Dendritic cell treated with granulocyte-macrophage colony-stimulating factor and Interleukin-4, amounts not matched to agents 40 ng/mL and 50 ng/mL, for 4 days (primary cell): ENCODE data around the gene EPB41.
"Not testable (repeated sequence)": the region's sequence is repeated elsewhere in the genome, so short reads cannot be mapped to it uniquely, and the experiment has no call there.

ENCODE experiments used
- H3K27ac Mint-ChIP-seq: one replicate; pipeline ENCODE4 v1.8.0; 2022; ENCODE audit warnings: mild to moderate bottlenecking, mixed read lengths
- H3K27me3 Mint-ChIP-seq: one replicate; pipeline ENCODE4 v1.8.0; 2022; ENCODE audit warnings: mild to moderate bottlenecking, mixed read lengths
- H3K36me3 Mint-ChIP-seq: one replicate; pipeline ENCODE4 v1.8.0; 2022; ENCODE audit warnings: low read depth, mixed read lengths
- H3K4me1 Mint-ChIP-seq: one replicate; pipeline ENCODE4 v1.8.0; 2022; ENCODE audit warnings: low read depth, mixed read lengths
- H3K4me3 Mint-ChIP-seq: one replicate; pipeline ENCODE4 v1.8.0; 2022; ENCODE audit warnings: mild to moderate bottlenecking, moderate library complexity, mixed read lengths
- H3K9me3 Mint-ChIP-seq: one replicate; pipeline ENCODE4 v1.8.0; 2022; ENCODE audit warnings: mixed read lengths
- intact Hi-C: fragments of 100-400 bp; cut with micrococcal nuclease; formaldehyde crosslinking; loops from one replicate; pipeline ENCODE4 v1.15.0; 2022

Gene EPB41

DNA sequence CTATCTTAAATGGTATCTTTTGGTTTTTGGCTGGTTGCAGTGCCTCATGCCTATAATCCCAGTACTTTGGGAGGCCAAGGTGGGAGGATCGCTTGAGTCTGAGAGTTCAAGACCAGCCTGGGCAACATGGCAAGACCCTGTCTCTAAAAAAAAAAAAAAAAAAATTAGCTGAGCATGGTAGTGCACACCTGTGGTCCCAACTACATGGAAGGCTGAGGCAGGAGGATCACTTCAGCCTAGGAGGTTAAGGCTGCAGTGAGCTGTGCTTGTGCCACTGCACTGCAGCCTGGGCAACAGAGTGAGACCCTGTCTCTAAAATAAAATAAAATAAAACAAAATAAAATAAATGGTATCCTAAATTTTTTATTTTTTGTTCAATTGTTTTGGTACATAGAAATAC, 131.3 kb downstream of the EPB41 start:
- intact Hi-C loops, H3K4me1 Mint-ChIP-seq, H3K4me3 Mint-ChIP-seq, H3K9me3 Mint-ChIP-seq, H3K27me3 Mint-ChIP-seq, H3K27ac Mint-ChIP-seq: not testable (repeated sequence)
- H3K36me3 Mint-ChIP-seq = peaks cover 22% of the 10 kb centered on the region

DNA sequence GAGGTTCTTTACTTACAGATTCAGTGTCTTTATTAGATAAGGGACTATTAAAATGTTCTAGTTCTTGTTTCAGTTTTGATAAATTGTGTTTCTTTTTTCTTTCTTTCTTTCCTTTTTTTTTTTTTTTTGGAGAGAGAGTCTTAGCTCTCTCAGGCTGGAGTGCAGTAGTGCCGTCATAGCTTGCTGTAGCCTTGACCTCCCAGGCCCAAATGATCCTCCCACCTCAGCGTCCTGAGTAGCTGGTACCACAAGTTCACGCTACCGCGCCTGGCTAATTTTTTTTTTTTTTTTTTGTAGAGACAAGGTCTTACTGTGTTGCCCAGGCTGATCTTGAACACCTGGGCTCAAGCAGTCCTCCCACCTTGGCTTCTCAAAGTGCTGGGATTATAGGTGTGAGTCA, 132.8 kb downstream of the EPB41 start:
- Mint-ChIP-seq H3K4me1 (no peaks in the 10 kb centered on the region), H3K27me3 (no peaks in the 10 kb centered on the region), H3K36me3 (peaks cover 20% of the 10 kb centered on the region), H3K9me3 (no peaks in the 10 kb centered on the region), H3K27ac (no peak overlapping the region), H3K4me3 (no peak overlapping the region)
- intact Hi-C loops = no loop called here

DNA sequence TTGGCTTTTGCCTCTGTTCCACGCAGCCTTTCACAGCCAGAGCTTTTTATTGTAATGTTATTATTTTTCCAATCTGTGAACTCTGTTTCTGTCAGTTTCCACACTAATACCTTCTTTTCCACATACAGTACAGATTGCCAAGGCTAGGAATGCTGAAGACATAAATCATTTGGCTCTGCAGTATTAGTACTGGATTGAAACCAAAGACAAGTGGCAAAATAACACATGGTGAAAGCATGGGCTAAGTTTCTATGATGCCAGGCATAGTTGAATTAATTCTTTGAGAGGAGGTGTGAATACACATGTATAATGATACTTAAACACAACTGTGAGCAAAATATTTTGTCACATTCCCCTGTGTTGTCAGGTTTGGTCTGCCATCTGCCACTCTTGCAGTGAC, 135.8 kb downstream of the EPB41 start:
- Mint-ChIP-seq H3K27me3 (no peaks in the 10 kb centered on the region), H3K36me3 (peaks cover 10% of the 10 kb centered on the region), H3K27ac (no peak overlapping the region), H3K4me1 (no peaks in the 10 kb centered on the region), H3K4me3 (no peak overlapping the region), H3K9me3 (no peaks in the 10 kb centered on the region)
- intact Hi-C loops = no loop called here

DNA sequence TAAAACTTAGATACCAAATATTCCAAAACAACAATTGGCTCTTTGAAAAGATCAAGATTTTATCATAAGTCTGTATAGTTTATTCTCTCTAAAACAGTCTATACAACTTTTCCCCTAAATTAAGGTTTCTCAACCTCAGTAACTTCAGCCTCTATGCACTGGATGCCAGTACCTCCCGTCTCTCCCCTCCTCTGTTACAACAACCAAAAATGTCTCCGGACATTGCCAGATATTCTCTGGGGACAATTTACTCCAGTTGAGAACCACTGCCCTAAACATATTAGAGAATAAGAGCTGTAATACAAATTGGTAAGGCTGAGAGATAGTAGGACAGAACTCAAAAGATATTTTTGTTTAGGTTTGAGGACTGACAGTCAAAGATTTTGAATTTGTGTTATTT, 137.7 kb downstream of the EPB41 start:
- H3K4me1 Mint-ChIP-seq = no peaks in the 10 kb centered on the region
- peaks cover 9% of the 10 kb centered on the region for H3K36me3 Mint-ChIP-seq
- no peak overlapping the region for H3K4me3 Mint-ChIP-seq
- intact Hi-C loops = no loop called here
- H3K27ac Mint-ChIP-seq = no peak overlapping the region
- H3K27me3 Mint-ChIP-seq = no peaks in the 10 kb centered on the region
- no peaks in the 10 kb centered on the region for H3K9me3 Mint-ChIP-seq

DNA sequence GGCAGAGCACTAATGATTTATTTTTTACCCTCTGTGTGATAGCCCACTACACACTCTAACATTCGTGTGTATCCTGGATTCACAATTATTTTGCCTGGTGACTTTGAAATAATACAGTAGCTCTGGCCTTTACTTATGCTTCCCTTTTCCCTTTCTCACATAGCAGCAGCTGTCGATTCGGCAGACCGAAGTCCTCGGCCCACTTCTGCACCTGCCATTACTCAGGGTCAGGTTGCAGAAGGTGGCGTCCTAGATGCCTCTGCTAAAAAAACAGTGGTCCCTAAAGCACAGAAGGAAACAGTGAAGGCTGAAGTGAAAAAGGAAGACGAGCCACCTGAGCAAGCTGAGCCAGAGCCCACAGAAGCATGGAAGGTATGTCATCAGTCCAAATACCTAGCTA, 138.6 kb downstream of the EPB41 start:
- Mint-ChIP-seq H3K27ac (no peak overlapping the region), H3K4me1 (no peaks in the 10 kb centered on the region), H3K9me3 (no peaks in the 10 kb centered on the region), H3K36me3 (peaks cover 6% of the 10 kb centered on the region), H3K4me3 (no peak overlapping the region), H3K27me3 (no peaks in the 10 kb centered on the region)
- intact Hi-C loops = no loop called here

DNA sequence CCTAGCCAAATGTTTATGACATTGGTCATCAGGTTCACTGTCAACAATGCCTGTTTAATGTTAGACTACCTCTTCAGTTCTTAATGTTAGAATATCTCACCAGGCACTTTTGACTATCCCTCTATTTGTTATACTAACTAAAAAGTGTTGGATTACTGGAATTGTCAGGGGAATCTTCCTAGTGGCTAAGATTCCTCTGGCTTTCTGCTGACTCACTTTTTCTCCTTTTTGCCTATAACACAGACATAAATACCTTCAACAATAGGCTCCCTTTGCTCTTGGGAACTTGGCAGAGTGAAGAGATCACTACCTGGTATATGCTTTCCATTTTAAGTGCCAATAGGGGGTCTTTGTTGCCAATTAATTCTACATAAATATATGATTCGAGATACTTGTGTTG, 140.8 kb downstream of the EPB41 start:
- intact Hi-C loops = no loop called here
- H3K9me3 Mint-ChIP-seq = no peaks in the 10 kb centered on the region
- H3K27ac Mint-ChIP-seq = no peak overlapping the region
- H3K36me3 Mint-ChIP-seq = peaks cover 6% of the 10 kb centered on the region
- H3K4me3 Mint-ChIP-seq = no peak overlapping the region
- H3K27me3 Mint-ChIP-seq = no peaks in the 10 kb centered on the region
- H3K4me1 Mint-ChIP-seq = no peaks in the 10 kb centered on the region

DNA sequence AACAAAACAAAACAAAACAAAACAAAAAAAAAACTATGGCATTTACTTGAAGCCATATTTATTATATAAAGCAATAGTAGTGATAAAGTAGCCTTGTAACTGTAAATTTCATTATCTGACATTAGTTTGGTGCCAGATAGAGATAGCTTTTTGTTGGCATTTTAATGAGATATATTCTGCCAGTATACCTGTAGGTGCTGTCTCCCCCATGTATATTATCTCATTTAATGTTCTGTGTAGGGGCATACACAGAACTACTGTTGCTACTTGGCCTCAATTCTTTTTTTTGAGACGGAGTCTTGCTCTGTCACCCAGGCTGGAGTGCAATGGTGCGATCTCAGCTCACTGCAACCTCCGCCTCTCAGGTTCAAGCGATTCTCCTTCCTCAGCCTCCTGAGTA, 141.9 kb downstream of the EPB41 start:
- no peaks in the 10 kb centered on the region for H3K4me1 Mint-ChIP-seq
- H3K27ac Mint-ChIP-seq = no peak overlapping the region
- intact Hi-C loops = no loop called here
- no peaks in the 10 kb centered on the region for H3K27me3 Mint-ChIP-seq
- no peaks in the 10 kb centered on the region for H3K9me3 Mint-ChIP-seq
- no peak overlapping the region for H3K4me3 Mint-ChIP-seq
- peaks cover 6% of the 10 kb centered on the region for H3K36me3 Mint-ChIP-seq

DNA sequence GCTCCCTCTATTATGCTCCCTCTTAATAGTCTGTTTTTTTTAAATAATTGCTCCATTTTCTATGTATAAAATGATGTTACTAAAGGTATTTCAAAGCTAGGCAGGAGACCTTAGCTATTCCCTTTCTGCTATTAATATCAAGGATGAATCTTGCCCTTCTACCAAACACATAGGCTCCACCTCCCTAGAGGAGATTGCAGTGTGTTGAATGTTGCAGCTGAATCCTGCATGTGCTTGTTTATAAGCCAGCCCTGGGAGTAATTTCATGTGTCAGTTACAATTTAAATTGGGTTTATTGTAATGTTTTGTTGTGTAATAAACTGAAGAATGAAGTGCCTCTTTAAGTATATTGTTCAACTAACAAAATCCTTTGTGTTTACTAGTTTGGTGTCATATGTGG, 143.3 kb downstream of the EPB41 start:
- Mint-ChIP-seq H3K9me3 (no peaks in the 10 kb centered on the region), H3K4me3 (no peak overlapping the region), H3K4me1 (no peaks in the 10 kb centered on the region), H3K36me3 (peaks cover 6% of the 10 kb centered on the region), H3K27ac (no peak overlapping the region), H3K27me3 (no peaks in the 10 kb centered on the region)
- intact Hi-C loops = no loop called here

DNA sequence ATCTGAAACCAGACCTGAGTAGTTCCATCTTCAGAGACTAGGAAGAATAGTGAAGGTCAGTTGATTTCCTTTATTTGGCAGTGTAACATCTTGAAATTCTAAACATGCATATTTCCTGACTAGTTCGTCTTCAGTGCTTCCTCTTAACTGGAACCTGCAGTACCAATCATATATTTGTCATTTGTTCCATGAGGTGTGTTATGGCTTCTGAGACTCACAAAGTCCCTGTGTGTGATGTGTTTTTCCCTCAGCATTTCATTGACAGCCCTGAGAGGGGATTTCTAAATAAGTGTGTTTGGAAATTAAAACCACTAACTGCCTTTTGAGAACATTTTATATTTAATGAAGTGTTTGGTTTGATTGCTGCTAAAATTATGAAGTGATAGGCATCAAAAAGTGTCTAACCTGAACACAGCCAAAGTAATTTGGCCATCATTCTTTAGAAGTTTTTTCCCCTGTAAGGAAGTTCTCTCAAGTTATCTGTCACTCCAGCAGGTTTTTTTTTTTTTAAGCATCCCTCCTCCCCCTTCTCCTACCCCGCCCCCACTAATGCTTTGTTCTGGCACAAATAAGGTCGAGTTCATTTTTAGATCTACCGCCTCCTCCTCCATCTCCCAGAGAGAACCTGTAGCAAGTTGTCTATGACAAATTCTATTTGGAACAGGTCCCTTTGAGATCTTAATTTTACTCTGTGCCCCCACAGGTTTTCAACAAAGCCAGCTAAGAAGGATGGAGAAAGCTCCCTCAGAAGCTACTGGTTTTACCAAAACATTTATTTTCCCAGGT, 148.0 kb downstream of the EPB41 start:
- intact Hi-C loops = no loop called here
- H3K36me3 Mint-ChIP-seq = peaks cover 9% of the 10 kb centered on the region
- no peak overlapping the region for H3K27ac Mint-ChIP-seq
- H3K4me3 Mint-ChIP-seq = no peak overlapping the region
- H3K4me1 Mint-ChIP-seq = no peaks in the 10 kb centered on the region
- H3K27me3 Mint-ChIP-seq = no peaks in the 10 kb centered on the region
- H3K9me3 Mint-ChIP-seq = no peaks in the 10 kb centered on the region

DNA sequence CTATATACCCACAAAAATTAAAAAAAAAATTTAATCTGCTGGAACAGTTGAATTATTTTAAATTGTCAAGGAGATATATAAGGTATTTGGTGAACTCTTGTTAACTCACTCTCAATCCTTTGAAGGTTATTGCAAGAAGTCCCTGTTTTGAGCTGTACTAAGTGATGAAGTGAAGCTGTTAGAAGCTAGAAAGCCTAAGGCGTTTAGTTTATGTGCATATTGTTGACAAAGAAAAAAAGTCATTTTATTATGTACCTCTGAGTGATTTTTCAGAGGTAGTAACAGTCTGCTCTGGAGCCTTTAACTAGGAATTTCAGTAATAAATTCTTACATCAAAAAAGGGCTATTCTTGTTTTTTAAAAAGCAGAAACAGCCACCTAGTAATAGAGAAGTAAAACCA, 149.7 kb downstream of the EPB41 start:
- intact Hi-C loops = no loop called here
- H3K4me3 Mint-ChIP-seq = no peak overlapping the region
- peaks cover 13% of the 10 kb centered on the region for H3K36me3 Mint-ChIP-seq
- H3K9me3 Mint-ChIP-seq = no peaks in the 10 kb centered on the region
- no peak overlapping the region for H3K27ac Mint-ChIP-seq
- H3K27me3 Mint-ChIP-seq = no peaks in the 10 kb centered on the region
- H3K4me1 Mint-ChIP-seq = no peaks in the 10 kb centered on the region

DNA sequence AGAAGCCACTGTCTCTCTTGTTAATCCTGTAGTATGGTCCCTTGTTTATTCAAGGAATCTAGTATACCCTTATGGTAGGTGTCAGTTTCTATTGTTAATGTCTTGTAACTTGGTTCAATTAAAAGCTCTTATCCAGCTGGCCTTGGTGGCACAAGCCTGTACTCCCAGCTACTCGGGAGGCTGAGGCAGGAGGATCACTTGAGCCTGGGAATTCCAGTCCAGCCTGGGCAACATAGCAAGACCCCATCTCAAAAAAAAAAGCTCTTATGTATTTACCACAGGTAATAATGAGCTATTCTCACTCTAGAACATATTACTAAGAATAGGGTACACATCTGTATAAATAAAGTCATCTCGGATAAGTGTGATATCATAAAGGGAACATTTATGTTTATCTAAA, 162.8 kb downstream of the EPB41 start:
- H3K27me3 Mint-ChIP-seq = no peaks in the 10 kb centered on the region
- no peaks in the 10 kb centered on the region for H3K4me1 Mint-ChIP-seq
- H3K27ac Mint-ChIP-seq = no peak overlapping the region
- H3K36me3 Mint-ChIP-seq = peaks cover 18% of the 10 kb centered on the region
- intact Hi-C loops = no loop called here
- no peak overlapping the region for H3K4me3 Mint-ChIP-seq
- H3K9me3 Mint-ChIP-seq = no peaks in the 10 kb centered on the region

DNA sequence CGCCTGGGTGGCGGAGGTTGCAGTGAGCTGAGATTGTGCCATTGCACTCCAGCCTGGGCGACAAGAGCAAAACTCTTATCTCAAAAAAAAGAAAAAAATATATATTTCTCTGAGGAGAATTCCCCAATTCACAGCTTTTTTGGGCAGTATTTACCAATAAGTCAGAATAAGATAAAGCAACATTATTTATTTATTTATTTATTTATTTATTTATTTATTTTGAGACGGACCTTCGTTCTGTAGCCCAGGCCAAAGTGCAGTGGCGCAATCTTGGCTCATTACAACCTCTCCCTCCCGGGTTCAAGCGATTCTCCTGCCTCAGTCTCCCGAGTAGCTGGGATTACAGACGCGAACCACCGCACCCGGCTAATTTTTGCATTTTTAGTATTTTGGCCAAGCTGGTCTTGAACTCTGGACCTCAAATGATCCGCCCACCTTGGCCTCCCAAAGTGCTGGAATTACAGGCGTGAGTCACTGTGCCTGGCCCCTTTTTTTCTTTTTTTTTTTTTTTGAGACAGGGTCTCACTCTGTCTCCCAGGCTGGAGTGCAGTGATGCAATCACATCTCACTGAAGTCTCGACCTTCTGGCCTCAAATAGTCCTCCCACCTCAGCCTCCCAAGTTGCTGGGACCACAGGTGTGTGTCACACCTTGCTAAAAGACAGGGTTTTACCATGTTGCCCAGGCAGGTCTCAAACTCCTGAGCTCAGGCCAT, 165.7 kb downstream of the EPB41 start:
- H3K27me3 Mint-ChIP-seq, H3K4me3 Mint-ChIP-seq, H3K4me1 Mint-ChIP-seq, intact Hi-C loops, H3K27ac Mint-ChIP-seq, H3K9me3 Mint-ChIP-seq: not testable (repeated sequence)
- H3K36me3 Mint-ChIP-seq = peaks cover 18% of the 10 kb centered on the region

DNA sequence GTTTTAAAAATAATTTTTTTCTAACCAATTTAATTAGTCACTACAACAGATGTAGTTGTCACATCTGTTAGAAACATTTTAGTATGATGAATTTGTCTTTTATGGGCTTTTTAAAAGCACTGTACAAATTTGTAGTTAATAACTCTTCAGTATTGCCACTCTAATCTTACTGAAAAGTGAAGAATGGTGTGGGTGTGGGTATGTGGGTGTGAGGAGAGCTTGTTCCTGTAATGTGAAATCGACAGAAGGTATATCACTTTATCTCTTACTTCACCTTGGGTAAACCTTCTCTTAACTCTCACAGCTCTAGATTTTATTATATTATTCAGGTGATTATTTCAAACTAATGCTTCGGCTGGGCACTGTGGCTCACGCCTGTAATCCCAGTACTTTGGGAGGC, 166.8 kb downstream of the EPB41 start:
- Mint-ChIP-seq H3K4me1 (no peaks in the 10 kb centered on the region), H3K27ac (no peak overlapping the region), H3K27me3 (no peaks in the 10 kb centered on the region), H3K36me3 (peaks cover 20% of the 10 kb centered on the region), H3K9me3 (no peaks in the 10 kb centered on the region), H3K4me3 (no peak overlapping the region)
- intact Hi-C loops = no loop called here

DNA sequence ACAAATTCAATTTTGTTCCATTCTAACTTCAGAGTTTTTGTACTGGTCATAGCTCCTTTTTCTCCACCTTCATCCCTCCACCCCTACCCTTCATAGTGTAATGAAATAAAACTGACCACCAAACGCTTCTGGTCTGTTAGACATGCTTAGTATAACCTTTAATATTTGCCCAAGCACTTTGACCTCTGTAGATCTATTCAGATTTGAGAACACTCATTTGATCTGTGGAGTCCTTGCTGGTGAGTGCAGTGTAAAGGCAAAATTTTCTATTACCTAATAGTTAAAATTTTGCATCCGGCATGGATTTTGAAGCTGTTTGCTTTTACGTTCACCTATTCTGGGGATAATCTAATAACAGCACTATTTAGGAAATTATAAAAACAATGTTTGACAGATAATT, 168.2 kb downstream of the EPB41 start:
- H3K27me3 Mint-ChIP-seq = no peaks in the 10 kb centered on the region
- no peak overlapping the region for H3K27ac Mint-ChIP-seq
- H3K4me3 Mint-ChIP-seq = no peak overlapping the region
- intact Hi-C loops = no loop called here
- peaks cover 18% of the 10 kb centered on the region for H3K36me3 Mint-ChIP-seq
- no peaks in the 10 kb centered on the region for H3K4me1 Mint-ChIP-seq
- H3K9me3 Mint-ChIP-seq = no peaks in the 10 kb centered on the region
